Heart left ventricle (tissue), 13 donors: ENCODE data around the gene SAMM50.

ENCODE experiments used
- CTCF ChIP-seq, 12 donors: fragments of 200-600 bp; sonication (generic) in 4 of 12; IDR thresholded peaks; one replicate each; pipeline versions ENCODE4 v1.5.0 to v1.8.0; 2018 to 2022; ENCODE audit warnings: antibody characterized with exemption in 12 of 12, mild to moderate bottlenecking in 5 of 12
- POLR2A ChIP-seq, 2 donors: fragments of 450-650 bp; IDR thresholded peaks; one replicate each; pipeline ENCODE4 v1.6.1; 2017; ENCODE audit warnings: antibody characterized with exemption in 2 of 2, mild to moderate bottlenecking in 2 of 2, moderate library complexity in 2 of 2
- donor health status: ischemic (EF 13 %, LVEDD 7.1; RV severe dilation, severe dysfunction).
- donor health status: DM: no; HTN: yes; CAD: no.
- donor health status: DM: no; HTN: no; CAD: no.
- donor health status: ischemic (EF 25% LVEDD 6.9; RV normal size, moderate dysfunction).
- donor health status: ischemic (EF 25% LVEDD 5.7; RV mildly dilated, moderate dysfunction).
- donor health status: ischemic (EF 35%, LVEDD 5.7; RV mildly dilated, moderate dysfunction).
- donor health status: nonischemic (EF 11% LVEDD 7.7; RV severe dilation, severe dysfunction).
- donor health status: DM: yes; HTN: yes; CAD: no.
- donor health status: PGD.
- donor health status: ischemic (EF 29% LVEDD 5.4; RV normal size, mild dysfunction).
- donor health status: nonischemic (EF 23%, LVEDD 6.1; RV moderate dilation, normal function).

GRCh38 chr22:43988116-43988820, 33.0 kb downstream of the SAMM50 start:
- TF ChIP-seq CTCF (IDR thresholded peaks at IDR 0.05) (no peak), POLR2A (IDR thresholded peaks at IDR 0.05) (no peak)
